ENCODE data around the gene EHBP1.

EHBP1 gene

GRCh38 chr2:62811972-62812371 lies 106.5 kb downstream of the EHBP1 start:
- ChIA-PET POLR2A (ENCODE audit: low non-redundant PET) (no interaction called here), CTCF (interaction anchor here (0.6 to 0.8 kb wide), 2 partner anchors 18 to 818 kb away, joined by 3 read pairs; no protein-coding TSS in a partner anchor)
- no peak overlapping the region for H3K27ac ChIP-seq
- no peak for DNase-seq (ENCODE audit: low spot score)
- TF ChIP-seq CTCF (conservative IDR thresholded peaks at IDR 0.05; ENCODE audit: low read depth) = no peak

GRCh38 chr2:62812921-62813825 lies 107.7 kb downstream of the EHBP1 start:
- ChIA-PET CTCF (interaction anchor here (0.6 kb wide), 2 partner anchors 11 to 1325 kb away, joined by 3 read pairs; no protein-coding TSS in a partner anchor), POLR2A (ENCODE audit: low non-redundant PET) (no interaction called here)
- DNase-seq (ENCODE audit: low spot score) = no peak
- TF ChIP-seq CTCF (conservative IDR thresholded peaks at IDR 0.05; ENCODE audit: low read depth) = no peak
- no peak overlapping the region for H3K27ac ChIP-seq

GRCh38 chr2:62814123-62814522 lies 108.6 kb downstream of the EHBP1 start:
- POLR2A ChIA-PET (ENCODE audit: low non-redundant PET) = no interaction called here
- DNase-seq (ENCODE audit: low spot score) = no peak
- CTCF ChIA-PET = no interaction called here

GRCh38 chr2:62817348-62817747 lies 111.8 kb downstream of the EHBP1 start:
- ChIA-PET POLR2A (ENCODE audit: low non-redundant PET) (no interaction called here), CTCF (no interaction called here)
- TF ChIP-seq CTCF (conservative IDR thresholded peaks at IDR 0.05; ENCODE audit: low read depth) = no peak
- no peak overlapping the region for H3K27ac ChIP-seq
- DNase-seq (ENCODE audit: low spot score) = no peak

More at GRCh38 chr2:62814123-62814522, 108.6 kb downstream of the EHBP1 start:
- H3K27ac ChIP-seq = no peak overlapping the region
- TF ChIP-seq CTCF (conservative IDR thresholded peaks at IDR 0.05; ENCODE audit: low read depth) = no peak

GRCh38 chr2:62817995-62818713 lies 112.6 kb downstream of the EHBP1 start:
- ChIA-PET POLR2A (ENCODE audit: low non-redundant PET) (no interaction called here), CTCF (no interaction called here)
- no peak for TF ChIP-seq CTCF (conservative IDR thresholded peaks at IDR 0.05; ENCODE audit: low read depth)
- H3K27ac ChIP-seq = no peak overlapping the region
- DNase-seq (ENCODE audit: low spot score) = no peak

- H3K27ac ChIP-seq = no peak overlapping the region
- CTCF ChIA-PET = no interaction called here
- POLR2A ChIA-PET (ENCODE audit: low non-redundant PET) = no interaction called here
- no peak for TF ChIP-seq CTCF (conservative IDR thresholded peaks at IDR 0.05; ENCODE audit: low read depth)
- no peak for DNase-seq (ENCODE audit: low spot score)
Observed at GRCh38 chr2:62822549-62822948, 117.0 kb downstream of the EHBP1 start.
